ENCODE measurements around the gene RNF113B.

Gene RNF113B

DNA sequence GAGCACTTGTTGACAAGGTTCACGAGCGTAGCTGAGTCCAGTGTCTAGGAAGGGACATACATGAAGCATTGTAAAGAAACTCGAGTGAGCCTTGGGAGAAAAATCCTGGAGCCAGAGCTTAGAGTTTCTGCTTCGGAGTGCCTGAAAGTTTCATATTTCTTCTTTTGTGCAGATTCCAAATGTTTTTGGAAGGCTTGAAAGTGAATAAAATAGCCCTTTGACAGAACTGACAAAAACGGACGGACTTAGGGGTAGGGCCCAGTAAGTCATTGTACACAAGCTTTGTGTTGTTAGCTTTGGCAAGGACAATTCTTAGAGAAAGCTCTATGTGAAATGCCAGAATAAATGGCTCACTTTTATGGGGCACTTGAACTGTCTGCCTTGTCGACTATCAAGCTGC, 2.8 kb downstream of the RNF113B start:
- CTCF ChIA-PET: no interaction called here

GRCh38 chr13:98173431-98174152, 3.5 kb downstream of the RNF113B start:
- ChIA-PET CTCF (no interaction called here), POLR2A (no interaction called here)
- DNase-seq (ENCODE audit: extremely low spot score): no peak
- TF ChIP-seq, protein P1, sequence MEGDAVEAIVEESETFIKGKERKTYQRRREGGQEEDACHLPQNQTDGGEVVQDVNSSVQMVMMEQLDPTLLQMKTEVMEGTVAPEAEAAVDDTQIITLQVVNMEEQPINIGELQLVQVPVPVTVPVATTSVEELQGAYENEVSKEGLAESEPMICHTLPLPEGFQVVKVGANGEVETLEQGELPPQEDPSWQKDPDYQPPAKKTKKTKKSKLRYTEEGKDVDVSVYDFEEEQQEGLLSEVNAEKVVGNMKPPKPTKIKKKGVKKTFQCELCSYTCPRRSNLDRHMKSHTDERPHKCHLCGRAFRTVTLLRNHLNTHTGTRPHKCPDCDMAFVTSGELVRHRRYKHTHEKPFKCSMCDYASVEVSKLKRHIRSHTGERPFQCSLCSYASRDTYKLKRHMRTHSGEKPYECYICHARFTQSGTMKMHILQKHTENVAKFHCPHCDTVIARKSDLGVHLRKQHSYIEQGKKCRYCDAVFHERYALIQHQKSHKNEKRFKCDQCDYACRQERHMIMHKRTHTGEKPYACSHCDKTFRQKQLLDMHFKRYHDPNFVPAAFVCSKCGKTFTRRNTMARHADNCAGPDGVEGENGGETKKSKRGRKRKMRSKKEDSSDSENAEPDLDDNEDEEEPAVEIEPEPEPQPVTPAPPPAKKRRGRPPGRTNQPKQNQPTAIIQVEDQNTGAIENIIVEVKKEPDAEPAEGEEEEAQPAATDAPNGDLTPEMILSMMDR (IDR thresholded peaks at IDR 0.05; ENCODE audit: control extremely low read depth, extremely low read depth, low read depth, missing control alignments): no peak

More for the DNA sequence above, 2.8 kb downstream of the RNF113B start:
- no peak for DNase-seq (ENCODE audit: extremely low spot score)
- POLR2A ChIA-PET: no interaction called here
- TF ChIP-seq, protein P1 (IDR thresholded peaks at IDR 0.05; ENCODE audit: control extremely low read depth, extremely low read depth, low read depth, missing control alignments): no peak

- POLR2A ChIA-PET: no interaction called here
- CTCF ChIA-PET: no interaction called here
- TF ChIP-seq, protein P1 (IDR thresholded peaks at IDR 0.05; ENCODE audit: control extremely low read depth, extremely low read depth, low read depth, missing control alignments): no peak
- DNase-seq (ENCODE audit: extremely low spot score): no peak
Measured at GRCh38 chr13:98172590-98173422, 4.3 kb downstream of the RNF113B start.

GRCh38 chr13:98171900-98172589, 5.0 kb downstream of the RNF113B start:
- DNase-seq (ENCODE audit: extremely low spot score): no peak
- POLR2A ChIA-PET: no interaction called here
- TF ChIP-seq, protein P1 (IDR thresholded peaks at IDR 0.05; ENCODE audit: control extremely low read depth, extremely low read depth, low read depth, missing control alignments): no peak
- CTCF ChIA-PET: no interaction called here

GRCh38 chr13:98169331-98169730, 7.7 kb downstream of the RNF113B start:
- ChIA-PET CTCF (no interaction called here), POLR2A (no interaction called here)
- TF ChIP-seq, protein P1 (IDR thresholded peaks at IDR 0.05; ENCODE audit: control extremely low read depth, extremely low read depth, low read depth, missing control alignments): no peak
- DNase-seq (ENCODE audit: extremely low spot score): no peak

GRCh38 chr13:98162935-98163334, 14.1 kb downstream of the RNF113B start:
- CTCF ChIA-PET: no interaction called here
- no peak for DNase-seq (ENCODE audit: extremely low spot score)
- POLR2A ChIA-PET: no interaction called here
- TF ChIP-seq, protein P1 (IDR thresholded peaks at IDR 0.05; ENCODE audit: control extremely low read depth, extremely low read depth, low read depth, missing control alignments): no peak
